K562 (cell line): ENCODE data around the gene HBEGF.

Experiments
- ATF4 ChIP-seq: fragments of 450-650 bp; formaldehyde crosslinking; IDR thresholded peaks from 2 replicates; pipeline ENCODE4 v1.4.0; 2022; ENCODE audit warnings: mild to moderate bottlenecking, moderate library complexity
- CREM ChIP-seq: IDR thresholded peaks from 2 replicates; pipeline ENCODE4 v1.6.1; 2014; ENCODE audit warnings: antibody characterized with exemption, low read depth
- EP300 ChIP-seq: IDR thresholded peaks from 2 replicates; pipeline ENCODE4 v1.6.1; 2012; ENCODE audit warnings: low read length, improper control_type of control experiment
- GATAD2B ChIP-seq: fragments of 450-650 bp; IDR thresholded peaks from 2 replicates; pipeline ENCODE4 v1.6.1; 2017; ENCODE audit warnings: mild to moderate bottlenecking, borderline replicate concordance
- HMGN3 ChIP-seq: IDR thresholded peaks from 2 replicates; pipeline ENCODE4 v1.6.1; 2011; ENCODE audit warnings: borderline replicate concordance, low read depth, mild to moderate bottlenecking, mixed read lengths, low read length; ENCODE audit not compliant: insufficient read length; ENCODE audit errors: extremely low read depth
- JUN ChIP-seq, 2 experiments: sonication (generic) in 1 of 2; formaldehyde crosslinking in 1 of 2; IDR thresholded peaks; 2 replicates each; pipeline versions ENCODE4 v1.6.1 to v1.8.0; 2012 to 2022; ENCODE audit warnings: borderline replicate concordance in 2 of 2, mild to moderate bottlenecking in 2 of 2, improper control_type of control experiment in 1 of 2, low read depth in 1 of 2, low read length in 1 of 2, missing genetic modification reagents in 1 of 2
- NR3C1 ChIP-seq: sonication (generic); formaldehyde crosslinking; IDR thresholded peaks from 2 replicates; pipeline ENCODE4 v1.8.1; 2022; ENCODE audit warnings: missing genetic modification reagents
- POLR2A ChIP-seq: fragments of 450-650 bp; conservative IDR thresholded peaks from 2 replicates; pipeline ENCODE4 v1.6.1; 2016
- SMAD2 ChIP-seq: fragments of 150-350 bp; IDR thresholded peaks from 2 replicates; pipeline ENCODE4 v1.6.1; 2014; ENCODE audit warnings: low read depth, mild to moderate bottlenecking, low read length
- ZNF561 ChIP-seq: fragments of 450-650 bp; formaldehyde crosslinking; conservative IDR thresholded peaks from 2 replicates; pipeline ENCODE4 v1.4.0; 2020; ENCODE audit warnings: mild to moderate bottlenecking, moderate library complexity

GRCh38 chr5:140302786-140303639 is 43.4 kb downstream of the HBEGF start, which contains the start of gene PFDN1:
- no peak for TF ChIP-seq HMGN3
- no peak for TF ChIP-seq SMAD2
- TF ChIP-seq GATAD2B = no peak
- TF ChIP-seq CREM = peak; percentile 95
- no peak for TF ChIP-seq ZNF561
- no peak for TF ChIP-seq NR3C1 (CRISPR knock-in tag)
- no peak for TF ChIP-seq ATF4
- no peak for TF ChIP-seq EP300
- TF ChIP-seq JUN (IDR thresholded peaks at IDR 0.05; ENCODE audit: borderline replicate concordance, low read depth, low read length) = no peak
- TF ChIP-seq JUN (CRISPR knock-in tag; IDR thresholded peaks at IDR 0.05; ENCODE audit: borderline replicate concordance) = no peak
- TF ChIP-seq POLR2A = peak; percentile 90
